ENCODE results near the gene RASA1.

DNA sequence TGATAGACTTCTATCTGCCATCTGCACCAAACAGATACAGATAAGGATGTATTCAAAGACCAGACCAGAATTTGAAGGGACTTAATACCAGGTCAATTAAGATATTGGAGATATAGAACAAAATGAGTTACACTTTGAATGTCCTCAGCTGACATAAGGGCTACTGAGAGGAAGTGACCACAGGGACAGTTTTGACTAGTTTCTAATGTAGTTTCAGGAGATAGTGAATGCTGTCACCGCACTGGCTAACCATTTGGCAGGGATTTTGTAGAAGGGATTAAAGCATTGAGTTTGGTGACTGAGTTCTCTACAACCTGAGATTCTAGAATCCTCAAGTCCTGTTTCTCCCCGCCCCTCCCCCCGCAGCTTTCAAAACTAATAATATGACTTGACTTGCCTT, 122.4 kb downstream of the RASA1 start:
- TF ChIP-seq POLR2A (IDR thresholded peaks at IDR 0.05), result no peak
- TF ChIP-seq, protein P1, sequence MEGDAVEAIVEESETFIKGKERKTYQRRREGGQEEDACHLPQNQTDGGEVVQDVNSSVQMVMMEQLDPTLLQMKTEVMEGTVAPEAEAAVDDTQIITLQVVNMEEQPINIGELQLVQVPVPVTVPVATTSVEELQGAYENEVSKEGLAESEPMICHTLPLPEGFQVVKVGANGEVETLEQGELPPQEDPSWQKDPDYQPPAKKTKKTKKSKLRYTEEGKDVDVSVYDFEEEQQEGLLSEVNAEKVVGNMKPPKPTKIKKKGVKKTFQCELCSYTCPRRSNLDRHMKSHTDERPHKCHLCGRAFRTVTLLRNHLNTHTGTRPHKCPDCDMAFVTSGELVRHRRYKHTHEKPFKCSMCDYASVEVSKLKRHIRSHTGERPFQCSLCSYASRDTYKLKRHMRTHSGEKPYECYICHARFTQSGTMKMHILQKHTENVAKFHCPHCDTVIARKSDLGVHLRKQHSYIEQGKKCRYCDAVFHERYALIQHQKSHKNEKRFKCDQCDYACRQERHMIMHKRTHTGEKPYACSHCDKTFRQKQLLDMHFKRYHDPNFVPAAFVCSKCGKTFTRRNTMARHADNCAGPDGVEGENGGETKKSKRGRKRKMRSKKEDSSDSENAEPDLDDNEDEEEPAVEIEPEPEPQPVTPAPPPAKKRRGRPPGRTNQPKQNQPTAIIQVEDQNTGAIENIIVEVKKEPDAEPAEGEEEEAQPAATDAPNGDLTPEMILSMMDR (IDR thresholded peaks at IDR 0.05 in 4 of 5, conservative IDR thresholded peaks at IDR 0.05 in 1 of 5), result no peak

All from gastrocnemius medialis (tissue), 4 donors.